PC-3 (cell line): Measurements from ENCODE around the gene NOP56. TPM values are rescaled to one million over a fixed set of nuclear protein-coding genes. Genes with fewer than 3 reads are reported as not detected.
"Not testable (repeated sequence)": the region's sequence is repeated elsewhere in the genome, so short reads cannot be mapped to it uniquely, and the experiment has no call there.

Experiments used
- ATAC-seq: fragments of 200-7000 bp; cut with Tn5 transposase; 2 replicates; pipeline ENCODE4 v1.9.1; 2020; ENCODE audit warnings: mild to moderate bottlenecking, moderate library complexity
- BruUV-seq: library from RNA; stranded (reverse); fragments of 400-500 nt; replicated peaks from 2 replicates; lab custom pipeline; 2021; lab: Mats Ljungman, UMichigan
- CTCF ChIA-PET: fragments of 300-600 bp; sonication (Branson Sonifier 250); formaldehyde crosslinking; loops from one replicate; lab custom pipeline; 2022; ENCODE audit warnings: antibody characterized with exemption; lab: Charles Lee
- POLR2A ChIA-PET: fragments of 300-600 bp; sonication (Branson Sonifier 250); formaldehyde crosslinking; loops from one replicate; lab custom pipeline; 2022; ENCODE audit warnings: antibody characterized with exemption; ENCODE audit not compliant: unreplicated experiment; lab: Charles Lee
- DNase-seq: peaks from one replicate; pipeline ENCODE4 v3.0.0-alpha.2; 2015
- H2AFZ ChIP-seq: fragments of 300-600 bp; sonication (generic); 2 replicates; pipeline ENCODE4 v1.6.0; 2016; ENCODE audit warnings: antibody characterized with exemption, low read length
- H3F3A ChIP-seq: fragments of 300-600 bp; sonication (generic); one replicate; pipeline ENCODE4 v1.6.0; 2017; ENCODE audit warnings: antibody characterized with exemption, low read length, control low read depth, mild to moderate bottlenecking; ENCODE audit not compliant: unreplicated experiment
- H3K27ac ChIP-seq: fragments of 300-600 bp; sonication (generic); 2 replicates; pipeline ENCODE4 v1.5.1; 2016; ENCODE audit warnings: mild to moderate bottlenecking, low read length
- H3K27me3 ChIP-seq: fragments of 300-600 bp; sonication (generic); 2 replicates; pipeline ENCODE4 v1.6.1; 2016; ENCODE audit warnings: low read length, mixed read lengths
- H3K36me3 ChIP-seq: fragments of 300-600 bp; sonication (generic); 2 replicates; pipeline ENCODE4 v1.6.1; 2016; ENCODE audit warnings: low read depth, mixed run types, low read length, mixed read lengths
- H3K4me1 ChIP-seq: fragments of 300-600 bp; sonication (generic); 2 replicates; pipeline ENCODE4 v1.5.1; 2016; ENCODE audit warnings: low read length; ENCODE audit not compliant: insufficient read depth
- H3K4me2 ChIP-seq: fragments of 300-600 bp; sonication (generic); 2 replicates; pipeline ENCODE4 v1.6.0; 2016; ENCODE audit warnings: low read length
- H3K4me3 ChIP-seq: fragments of 300-600 bp; sonication (generic); 2 replicates; pipeline ENCODE4 v1.5.1; 2016; ENCODE audit warnings: mild to moderate bottlenecking, low read length, mixed read lengths
- H3K79me2 ChIP-seq: fragments of 300-600 bp; sonication (generic); 2 replicates; pipeline ENCODE4 v1.6.1; 2017; ENCODE audit warnings: low read length, mixed read lengths
- H3K9ac ChIP-seq: fragments of 300-600 bp; sonication (generic); 2 replicates; pipeline ENCODE4 v1.6.0; 2016; ENCODE audit warnings: mild to moderate bottlenecking, low read length
- H3K9me2 ChIP-seq: fragments of 300-600 bp; sonication (generic); replicated peaks from 2 replicates; pipeline ENCODE4 v1.6.1; 2016; ENCODE audit warnings: mixed run types, low read length, mixed read lengths
- H3K9me3 ChIP-seq: fragments of 300-600 bp; sonication (generic); 2 replicates; pipeline ENCODE4 v1.6.1; 2016; ENCODE audit warnings: low read length, mixed read lengths
- H4K20me1 ChIP-seq: fragments of 300-600 bp; sonication (generic); 2 replicates; pipeline ENCODE4 v1.6.1; 2016; ENCODE audit warnings: low read length, mixed read lengths
- CTCF ChIP-seq: fragments of 300-600 bp; sonication (generic); conservative IDR thresholded peaks from 2 replicates; pipeline ENCODE4 v1.5.1; 2017; ENCODE audit warnings: antibody characterized with exemption, low read depth, mild to moderate bottlenecking, low read length
- EZH2 ChIP-seq: fragments of 300-600 bp; sonication (generic); IDR thresholded peaks from one replicate; pipeline ENCODE4 v1.6.1; 2017; ENCODE audit warnings: antibody characterized with exemption, mild to moderate bottlenecking, low read length; ENCODE audit not compliant: unreplicated experiment
- EZH2phosphoT487 ChIP-seq: fragments of 300-600 bp; sonication (generic); IDR thresholded peaks from 2 replicates; pipeline ENCODE4 v1.6.1; 2018; ENCODE audit warnings: mild to moderate bottlenecking, antibody characterized with exemption, low read length, borderline replicate concordance
- intact Hi-C: fragments of 100-400 bp; cut with micrococcal nuclease; formaldehyde crosslinking; loops from 2 replicates; pipeline ENCODE4 v1.9.0; 2023
- total RNA-seq: library from RNA; depleted of rRNA; stranded (reverse); fragments of >200 nt; gene quantifications from 2 replicates; pipeline ENCODE4 v1.2.3, GENCODE V29; 2014

Gene NOP56
- total RNA-seq, 1 experiment from 2014 or later, result 570 TPM

- H3K27me3 ChIP-seq, result peaks cover 57% of the 10 kb centered on the region
- ATAC-seq (no peak), DNase-seq (no peak)
- TF ChIP-seq EZH2phosphoT487 (no peak), EZH2 (no peak), CTCF (no peak)
- intact Hi-C loops, result no loop called here
- H3K4me3 ChIP-seq, result no peak overlapping the region
- ChIA-PET POLR2A (no interaction called here), CTCF (no interaction called here)
- no TSS peak for BruUV-seq
- no peaks in the 10 kb centered on the region for H4K20me1 ChIP-seq
- H2AFZ ChIP-seq, result no peak overlapping the region
- H3F3A ChIP-seq, result no peaks in the 10 kb centered on the region
- peaks cover 3% of the 10 kb centered on the region; the same call in 1 of the 2 replicates for H3K4me1 ChIP-seq
- no peaks in the 10 kb centered on the region for H3K36me3 ChIP-seq
- no peaks in the 10 kb centered on the region for H3K79me2 ChIP-seq
- H3K9me3 ChIP-seq, result no peaks in the 10 kb centered on the region
- no peaks in the 10 kb centered on the region for H3K9me2 ChIP-seq
- H3K9ac ChIP-seq, result no peak overlapping the region
- H3K27ac ChIP-seq, result no peak overlapping the region
- H3K4me2 ChIP-seq, result no peak overlapping the region
Measured at GRCh38 chr20:2694519-2694918, 42.1 kb downstream of the NOP56 start.

GRCh38 chr20:2695206-2695983 is 43.0 kb downstream of the NOP56 start:
- ChIA-PET POLR2A (interaction anchor here (0.6 to 0.7 kb wide), 2 partner anchors 9 to 373 kb away, joined by 4 to 8 read pairs; no protein-coding TSS in a partner anchor), CTCF (no interaction called here)
- ATAC-seq, result no peak
- Histone ChIP-seq H3K4me2 (no peak overlapping the region), H3F3A (no peaks in the 10 kb centered on the region), H3K9me3 (no peaks in the 10 kb centered on the region), H3K9me2 (no peaks in the 10 kb centered on the region), H3K9ac (no peak overlapping the region), H3K27me3 (peaks cover 61% of the 10 kb centered on the region), H3K79me2 (no peaks in the 10 kb centered on the region), H3K27ac (no peak overlapping the region), H4K20me1 (no peaks in the 10 kb centered on the region), H2AFZ (no peak overlapping the region), H3K36me3 (no peaks in the 10 kb centered on the region), H3K4me1 (peaks cover 3% of the 10 kb centered on the region; the same call in 1 of the 2 replicates), H3K4me3 (no peak overlapping the region)
- DNase-seq, result no peak
- no TSS peak for BruUV-seq
- intact Hi-C loops, result no loop called here
- TF ChIP-seq EZH2, result no peak
- TF ChIP-seq CTCF, result no peak
- no peak for TF ChIP-seq EZH2phosphoT487

- DNase-seq, H3F3A ChIP-seq, H3K79me2 ChIP-seq, H3K9me3 ChIP-seq, H3K4me3 ChIP-seq, CTCF ChIA-PET, intact Hi-C loops, H3K4me1 ChIP-seq, H3K36me3 ChIP-seq, H3K4me2 ChIP-seq, H3K9ac ChIP-seq, H3K27ac ChIP-seq, H4K20me1 ChIP-seq, H3K9me2 ChIP-seq, ATAC-seq, BruUV-seq, H2AFZ ChIP-seq: not testable (repeated sequence)
- POLR2A ChIA-PET, result interaction anchor here (0.6 kb wide), 1 partner anchor 372 kb away, joined by 4 read pairs; no protein-coding TSS in a partner anchor
- peaks cover 58% of the 10 kb centered on the region for H3K27me3 ChIP-seq
Measured at GRCh38 chr20:2695984-2696525, 43.6 kb downstream of the NOP56 start.
